K562 (cell line): ENCODE results near the gene COPS6. TPM values are rescaled to one million over a fixed set of nuclear protein-coding genes. Genes with fewer than 3 reads are reported as not detected.

Experiments
- CSDE1 ChIP-seq, 2 experiments: fragments of 450-650 bp; IDR thresholded peaks; 2 replicates each; pipeline ENCODE4 v1.6.1; 2016; ENCODE audit warnings: mild to moderate bottlenecking in 1 of 2
- JUN ChIP-seq, 2 experiments: sonication (generic) in 1 of 2; formaldehyde crosslinking in 1 of 2; IDR thresholded peaks; 2 replicates each; pipeline versions ENCODE4 v1.6.1 to v1.8.0; 2012 to 2022; ENCODE audit warnings: borderline replicate concordance in 2 of 2, mild to moderate bottlenecking in 2 of 2, improper control_type of control experiment in 1 of 2, low read depth in 1 of 2, low read length in 1 of 2, missing genetic modification reagents in 1 of 2
- KLF16 ChIP-seq: IDR thresholded peaks from 2 replicates; pipeline ENCODE4 v1.6.1; 2016; ENCODE audit warnings: antibody characterized with exemption
- RBFOX2 ChIP-seq: fragments of 200-400 bp; formaldehyde crosslinking; IDR thresholded peaks from 2 replicates; pipeline ENCODE4 v1.6.1; 2017; ENCODE audit warnings: low read depth, mild to moderate bottlenecking, low read length, moderate library complexity
- YY1 ChIP-seq, 3 experiments: IDR thresholded peaks; 2 replicates each; pipeline ENCODE4 v1.6.1; 2011; ENCODE audit warnings: low read length in 2 of 3, mild to moderate bottlenecking in 2 of 3, moderate library complexity in 2 of 3, borderline replicate concordance in 1 of 3, control low read depth in 1 of 3, low read depth in 1 of 3; ENCODE audit not compliant: insufficient read depth in 3 of 3, insufficient replicate concordance in 2 of 3, control insufficient read depth in 1 of 3, insufficient read length in 1 of 3; ENCODE audit errors: extremely low read depth in 1 of 3
- ZMIZ1 ChIP-seq, 2 experiments: fragments of 150-350 bp in 1 of 2; IDR thresholded peaks; 2 replicates each; pipeline ENCODE4 v1.6.1; 2012 to 2016; ENCODE audit warnings: low read depth in 2 of 2, low read length in 2 of 2, mild to moderate bottlenecking in 1 of 2, moderate library complexity in 1 of 2
- ZNF12 ChIP-seq: sonication (generic); formaldehyde crosslinking; IDR thresholded peaks from 2 replicates; pipeline ENCODE4 v1.4.0; 2020; ENCODE audit warnings: mild to moderate bottlenecking, missing genetic modification reagents
- ZNF407 ChIP-seq: fragments of 450-650 bp; IDR thresholded peaks from 2 replicates; pipeline ENCODE4 v1.6.1; 2016; ENCODE audit warnings: low read depth
- ZNF764 ChIP-seq: fragments of 250-450 bp; sonication (Bioruptor Pico); IDR thresholded peaks from 2 replicates; pipeline ENCODE4 v1.4.0; 2020; ENCODE audit warnings: low read depth, mild to moderate bottlenecking, moderate library complexity
- polyA plus RNA-seq, 8 experiments: library from polyadenylated mRNA; depleted of rRNA in 4 of 8; stranded (reverse) in 5 of 8; unstranded in 3 of 8; fragments of >200 nt; fragmentation: Nextera tagmentation in 2 of 8; fragmentation: Illumina TruSeq in 1 of 8; extraction: Ambion mirVana in 2 of 8; extraction: Trizol in 1 of 8; gene quantifications; 2 replicates each; pipeline versions ENCODE4 v1.2.1 to v1.2.3, GENCODE V29; 2011 to 2014; ENCODE audit warnings: inconsistent platforms in 1 of 8, missing spikeins in 1 of 8
- total RNA-seq, 7 experiments: library from RNA; depleted of rRNA in 6 of 7; stranded (reverse); fragments of >200 nt in 6 of 7; fragmentation: Illumina TruSeq in 2 of 7; extraction: Trizol in 2 of 7; gene quantifications; 2 replicates each; pipeline versions ENCODE4 v1.2.1 to v1.2.3, GENCODE V29; 2011 to 2021; ENCODE audit warnings: low replicate concordance in 1 of 7
- TF ChIP-seq, protein P1 (sequence below): fragments of 250-450 bp; sonication (Bioruptor Pico); IDR thresholded peaks from 2 replicates; pipeline ENCODE4 v1.9.0; 2021; ENCODE audit warnings: mild to moderate bottlenecking

COPS6 gene
- total and polyA plus RNA-seq, 9 of the 15 experiments (the other 6 are each of a cell fraction or from before 2014, with no cell fraction given) = 63.0 to 331 (median 168) TPM

DNA sequence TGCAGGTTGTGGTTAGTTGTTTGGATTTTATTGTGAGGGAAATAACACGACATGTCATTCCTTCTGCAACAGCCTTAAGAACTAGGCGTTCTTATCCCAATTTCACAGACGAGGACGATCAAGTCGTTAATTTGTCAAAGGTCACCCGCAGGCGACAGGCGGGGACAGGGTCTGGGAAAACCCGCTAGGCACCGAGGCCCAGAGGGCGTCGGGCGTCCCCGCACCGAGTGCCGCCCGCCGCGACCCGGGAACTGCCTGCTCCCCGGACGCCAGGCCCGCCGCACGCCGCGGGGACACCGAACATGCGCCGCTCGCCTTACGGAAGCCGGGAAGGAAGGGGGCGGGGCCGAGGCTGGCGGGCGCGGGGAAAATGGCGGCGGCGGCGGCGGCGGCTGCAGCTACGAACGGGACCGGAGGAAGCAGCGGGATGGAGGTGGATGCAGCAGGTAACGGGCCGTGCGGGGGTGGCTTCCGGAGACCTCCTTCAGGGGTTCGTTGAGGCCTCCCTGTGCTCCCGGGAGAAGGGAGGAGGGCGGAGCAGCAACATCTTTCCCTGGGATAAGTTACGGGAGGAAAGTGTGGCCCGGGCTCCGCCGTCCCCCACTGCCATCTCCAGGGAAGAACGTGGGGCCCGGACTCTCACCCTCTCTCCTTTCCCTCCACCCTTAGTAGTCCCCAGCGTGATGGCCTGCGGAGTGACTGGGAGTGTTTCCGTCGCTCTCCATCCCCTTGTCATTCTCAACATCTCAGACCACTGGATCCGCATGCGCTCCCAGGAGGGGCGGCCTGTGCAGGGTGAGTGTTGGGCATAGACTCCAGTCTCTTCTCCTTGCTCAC is at the start of gene COPS6 (continued):
- TF ChIP-seq ZMIZ1 (IDR thresholded peaks at IDR 0.05; ENCODE audit: low read depth in 2 of 2, low read length in 2 of 2) (peak in 1 of 2 experiments; percentile 35; a peak in 1 of 4 replicates), YY1 (IDR thresholded peaks at IDR 0.05; ENCODE audit: borderline replicate concordance in 1 of 3, control insufficient read depth in 1 of 3, extremely low read depth in 1 of 3, insufficient read depth in 3 of 3, insufficient read length in 1 of 3, insufficient replicate concordance in 2 of 3, low read depth in 1 of 3, low read length in 2 of 3) (peak; percentile 87 to 99 (median 98)), ZNF407 (peak; percentile 93), CSDE1 (IDR thresholded peaks at IDR 0.05) (peak in 1 of 2 experiments; percentile 63; a peak in 1 of 4 replicates), JUN (IDR thresholded peaks at IDR 0.05; ENCODE audit: borderline replicate concordance, low read depth, low read length) (0 out of 2 replicates have a peak, but pooled peaks have one; percentile 46), JUN (CRISPR knock-in tag; IDR thresholded peaks at IDR 0.05; ENCODE audit: borderline replicate concordance) (peak; percentile 98), RBFOX2 (peak; percentile 99), KLF16 (peak; percentile 50), ZNF764 (CRISPR knock-in tag) (peak; percentile 41; the same call in 1 of the 2 replicates), ZNF12 (no peak; the same call in 1 of the 2 replicates)
- TF ChIP-seq, protein P1, sequence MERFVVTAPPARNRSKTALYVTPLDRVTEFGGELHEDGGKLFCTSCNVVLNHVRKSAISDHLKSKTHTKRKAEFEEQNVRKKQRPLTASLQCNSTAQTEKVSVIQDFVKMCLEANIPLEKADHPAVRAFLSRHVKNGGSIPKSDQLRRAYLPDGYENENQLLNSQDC = peak; percentile 58
